ENCODE measurements around the gene GRXCR2.
"Not testable (repeated sequence)": the region's sequence is repeated elsewhere in the genome, so short reads cannot be mapped to it uniquely, and the experiment has no call there.

GRXCR2 gene

DNA sequence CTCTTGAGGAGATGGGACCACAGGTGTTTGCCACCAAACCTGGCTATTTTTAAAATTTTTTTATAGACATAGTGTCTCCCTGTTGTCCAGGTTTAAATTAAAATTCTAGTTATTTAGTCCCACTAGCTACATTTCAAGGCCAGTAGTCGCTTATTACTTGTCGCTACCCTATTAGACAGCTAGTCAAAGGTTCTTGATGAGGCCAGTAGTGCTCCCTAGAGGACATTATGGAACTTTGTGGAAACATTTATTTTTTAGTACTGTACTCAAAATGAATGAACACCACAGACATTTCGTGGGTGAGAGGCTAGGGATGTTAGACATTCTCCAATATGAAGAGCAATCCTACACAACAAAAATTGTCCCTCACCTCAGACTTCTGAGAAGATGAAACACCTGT lies 14.4 kb upstream of the GRXCR2 start:
- DNase-seq (ENCODE audit: low spot score): no peak

DNA sequence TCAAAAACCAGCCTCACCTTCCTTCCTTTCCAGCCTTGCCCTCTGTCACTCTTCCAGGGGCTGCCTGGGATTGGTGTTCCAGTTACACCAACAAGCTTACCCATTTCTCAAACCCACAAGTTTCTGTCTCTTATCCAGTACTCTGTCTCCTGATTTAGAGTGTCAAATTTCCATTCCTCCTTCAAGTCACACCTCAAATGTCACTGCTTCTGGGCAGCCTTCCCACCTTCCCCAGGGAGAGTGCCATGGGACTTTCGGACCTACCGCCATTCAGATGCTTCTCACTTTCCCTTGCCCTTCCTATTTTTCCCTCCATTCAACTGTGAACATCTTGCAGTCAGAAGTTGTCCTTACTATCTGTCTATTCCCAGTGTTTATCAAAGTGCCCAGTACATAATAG lies 2.0 kb upstream of the GRXCR2 start:
- no peak for DNase-seq (ENCODE audit: low spot score)

GRCh38 chr5:145872486-145872885 lies 328 bp downstream of the GRXCR2 start:
- DNase-seq (ENCODE audit: low spot score): no peak

DNA sequence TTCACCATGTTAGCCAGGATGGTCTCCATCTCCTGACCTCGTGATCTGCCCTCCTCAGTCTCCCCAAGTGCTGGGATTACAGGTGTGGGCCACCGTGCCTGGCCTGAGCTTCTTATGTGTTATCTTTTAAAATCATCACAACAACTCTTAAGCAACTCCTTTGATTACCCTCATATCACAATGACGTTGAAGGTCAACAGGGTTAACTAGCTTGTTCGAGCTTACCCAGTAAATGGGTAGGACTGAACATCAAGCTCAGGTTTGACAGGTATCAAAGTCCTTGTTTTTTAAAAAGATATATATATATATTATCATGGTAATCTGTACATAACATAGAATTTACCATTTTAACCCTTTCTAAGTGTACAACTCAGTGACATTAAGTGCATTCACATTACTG lies 3.1 kb downstream of the GRXCR2 start:
- no peak for DNase-seq (ENCODE audit: low spot score)

GRCh38 chr5:145867806-145868205 lies 5.0 kb downstream of the GRXCR2 start:
- no peak for DNase-seq (ENCODE audit: low spot score)

DNA sequence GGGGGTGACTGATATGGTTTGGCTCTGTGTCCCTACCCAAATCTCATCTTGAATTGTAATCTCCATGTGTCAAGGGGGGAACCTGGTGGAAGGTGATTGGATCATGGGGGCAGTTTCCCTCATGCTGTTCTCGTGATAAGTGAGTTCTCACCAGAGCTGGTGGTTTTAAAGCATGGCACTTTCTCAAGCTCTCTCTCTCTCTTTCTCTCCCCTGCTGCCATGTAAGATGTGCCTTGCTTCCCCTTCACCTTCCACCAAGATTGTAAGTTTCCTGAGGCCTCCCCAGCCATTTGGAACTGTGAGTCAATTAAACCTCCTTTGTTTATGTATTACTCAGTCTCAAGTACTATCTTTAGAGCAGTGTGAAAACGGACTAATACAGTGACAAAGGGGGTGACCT lies 8.4 kb downstream of the GRXCR2 start:
- not testable (repeated sequence) for DNase-seq (ENCODE audit: low spot score)

DNA sequence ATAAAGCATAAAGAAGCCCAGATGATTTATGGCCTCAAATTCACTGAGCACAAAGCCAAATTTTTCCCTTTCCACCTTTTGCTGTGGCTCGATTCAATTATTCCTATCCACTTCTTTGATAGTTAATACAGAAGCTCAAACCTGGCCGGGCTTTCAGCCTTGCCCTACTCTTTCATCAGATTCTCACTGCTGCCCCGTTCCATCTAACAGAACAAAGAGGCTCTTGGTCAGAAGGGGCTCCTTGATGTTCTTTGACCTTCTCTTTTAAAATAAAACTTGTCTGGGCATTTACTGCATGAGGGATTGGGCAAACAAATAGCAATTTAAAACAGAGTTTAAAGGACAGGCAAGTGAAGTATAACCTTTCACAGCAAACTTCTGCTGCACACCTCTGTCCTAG lies 9.8 kb downstream of the GRXCR2 start:
- DNase-seq (ENCODE audit: low spot score): no peak

GRCh38 chr5:145859897-145860296 lies 12.9 kb downstream of the GRXCR2 start:
- no peak for DNase-seq (ENCODE audit: low spot score)

GRCh38 chr5:145859453-145859852 lies 13.4 kb downstream of the GRXCR2 start:
- no peak for DNase-seq (ENCODE audit: low spot score)

- no peak for DNase-seq (ENCODE audit: low spot score)
Observed at GRCh38 chr5:145858959-145859358, 13.9 kb downstream of the GRXCR2 start.

DNA sequence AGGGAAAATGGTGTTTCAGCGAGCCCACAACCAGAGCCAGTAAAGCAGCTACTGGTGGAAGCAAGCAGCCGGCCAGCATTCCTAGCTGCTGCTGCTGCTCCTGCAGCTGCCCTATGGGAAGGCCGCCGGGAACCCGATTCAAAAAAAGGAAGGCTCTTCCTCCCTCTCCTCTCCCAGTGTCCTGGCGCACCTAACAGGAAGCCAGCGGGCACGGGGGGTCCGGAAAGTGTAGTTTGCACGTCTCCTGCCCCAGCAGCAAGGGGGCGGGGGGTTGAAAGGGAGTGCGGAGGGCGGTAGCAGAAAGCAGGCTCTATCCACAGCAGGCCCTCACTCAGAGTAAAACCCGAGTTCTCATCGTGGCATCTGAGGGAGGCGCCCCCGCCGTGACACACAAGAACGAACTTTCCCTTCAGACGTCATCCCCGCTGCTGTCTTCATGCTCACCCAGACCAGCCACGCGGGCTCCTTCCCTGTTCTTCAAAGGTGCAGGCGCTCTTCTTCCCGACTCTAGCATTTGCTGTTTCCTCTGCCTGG lies 16.5 kb downstream of the GRXCR2 start:
- DNase-seq (ENCODE audit: low spot score): no peak

DNA sequence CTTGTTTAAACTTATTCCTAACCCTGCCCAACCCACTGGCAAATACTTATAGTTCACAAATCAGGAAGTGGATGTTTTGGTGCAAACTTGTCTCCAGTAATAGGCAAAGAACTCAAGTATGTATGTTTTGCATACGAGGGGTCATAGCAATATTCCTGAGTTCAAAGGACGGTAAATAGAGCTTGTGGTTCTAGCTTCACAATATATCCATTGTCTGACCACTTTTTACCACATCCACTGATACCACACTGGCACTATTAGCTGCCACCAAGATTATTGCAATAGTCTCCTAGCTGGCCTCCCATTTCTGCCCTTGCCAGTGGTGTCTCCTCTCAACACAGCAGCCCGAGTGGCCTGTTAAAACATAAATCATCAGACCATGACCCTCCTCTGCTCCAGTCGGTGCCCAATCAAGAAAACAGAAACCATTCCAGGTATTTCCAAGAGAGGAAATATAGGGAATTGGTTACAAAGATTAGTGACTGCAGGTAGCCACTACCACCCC lies 17.0 kb downstream of the GRXCR2 start:
- DNase-seq (ENCODE audit: low spot score): no peak

DNA sequence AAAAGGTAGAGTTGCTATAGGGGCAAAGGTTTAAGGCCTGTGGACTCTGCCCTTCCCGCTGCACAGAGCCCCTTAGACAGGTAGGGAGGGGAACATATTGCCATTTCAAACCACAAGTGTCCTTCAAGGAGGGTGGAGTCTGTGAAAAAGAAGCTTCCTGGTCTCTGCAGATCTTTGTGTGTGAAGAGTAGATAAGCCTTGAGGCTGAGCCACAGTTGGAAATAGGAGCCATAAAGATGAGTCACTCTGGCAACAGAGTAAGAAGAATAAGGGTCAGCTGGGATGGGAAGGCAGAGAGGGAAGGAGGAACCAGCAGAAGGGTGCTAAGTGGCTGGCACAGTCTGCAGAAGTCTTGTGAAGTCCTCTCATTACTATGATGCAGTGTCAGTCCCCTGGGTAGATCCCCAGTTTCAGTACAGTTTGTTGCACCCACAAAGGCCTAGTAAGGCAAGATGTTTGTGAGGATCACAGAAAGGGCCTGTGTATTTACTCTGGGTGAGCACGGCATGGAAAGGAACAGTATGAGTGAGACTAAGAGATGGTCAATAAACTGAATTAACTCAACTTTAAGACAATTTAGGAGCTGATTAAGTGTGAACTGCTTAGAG lies 18.1 kb downstream of the GRXCR2 start:
- DNase-seq (ENCODE audit: low spot score): no peak

GRCh38 chr5:145853781-145854376 lies 18.9 kb downstream of the GRXCR2 start:
- DNase-seq (ENCODE audit: low spot score): no peak

DNA sequence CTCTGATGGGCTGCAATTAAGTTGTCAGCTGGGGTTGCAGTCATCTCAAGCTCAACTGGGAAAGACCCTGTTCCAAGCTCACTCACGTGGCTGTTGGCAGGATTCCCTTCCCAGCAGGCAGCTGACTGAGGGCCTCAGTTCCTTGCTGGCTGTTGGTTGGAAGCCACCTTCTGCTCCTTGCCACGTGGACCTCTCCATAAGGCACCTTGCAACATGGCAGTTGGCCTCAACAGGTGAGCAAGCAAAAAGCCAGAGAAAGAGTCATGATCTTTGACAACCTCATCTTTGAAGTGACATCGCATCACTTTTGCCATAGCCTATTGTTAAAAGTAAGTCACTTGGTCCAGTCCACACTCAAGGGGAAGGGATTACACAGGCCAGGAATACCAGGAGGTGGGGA lies 19.8 kb downstream of the GRXCR2 start:
- DNase-seq (ENCODE audit: low spot score): no peak

DNA sequence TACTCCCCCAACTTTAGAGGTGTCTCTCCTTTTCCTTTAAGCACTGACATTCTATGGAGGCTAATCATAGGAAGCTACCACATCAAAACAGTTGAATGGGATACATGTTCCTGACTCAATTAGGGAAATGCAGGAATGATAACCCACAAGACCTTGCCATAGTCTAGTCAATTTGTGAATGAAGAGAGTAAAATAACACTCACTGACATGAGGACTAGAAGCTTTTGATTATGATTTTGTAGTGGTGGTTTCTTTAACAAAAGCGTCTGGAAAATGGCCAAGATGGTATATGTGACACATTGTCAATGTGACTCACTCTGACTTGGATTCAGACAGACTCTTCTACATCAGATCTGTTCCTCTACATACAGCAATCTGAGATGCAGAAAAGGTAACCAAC lies 24.0 kb downstream of the GRXCR2 start:
- no peak for DNase-seq (ENCODE audit: low spot score)

GRCh38 chr5:145847499-145848497 lies 25.0 kb downstream of the GRXCR2 start:
- no peak for DNase-seq (ENCODE audit: low spot score)

GRCh38 chr5:145846081-145846480 lies 26.7 kb downstream of the GRXCR2 start:
- no peak for DNase-seq (ENCODE audit: low spot score)

DNA sequence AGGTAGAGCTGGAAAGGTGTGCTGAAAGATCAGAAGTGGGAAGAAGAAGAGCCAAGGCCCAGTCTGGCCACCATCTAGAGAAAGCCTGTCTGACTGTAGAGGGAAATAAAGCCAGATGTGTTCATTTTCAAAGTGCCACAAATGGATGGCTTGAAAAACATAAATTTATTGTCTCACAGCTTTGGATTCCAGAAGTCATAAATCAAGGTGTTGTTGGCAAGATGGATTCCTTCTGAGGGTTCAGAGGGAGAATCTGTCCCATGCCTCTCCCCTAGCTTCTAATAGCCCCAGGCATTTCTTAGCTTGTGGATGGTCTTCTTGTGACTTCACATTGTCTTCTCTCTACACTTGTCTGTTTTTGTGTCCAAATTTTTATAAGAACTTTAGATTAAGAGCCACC lies 31.5 kb downstream of the GRXCR2 start:
- DNase-seq (ENCODE audit: low spot score): no peak

DNA sequence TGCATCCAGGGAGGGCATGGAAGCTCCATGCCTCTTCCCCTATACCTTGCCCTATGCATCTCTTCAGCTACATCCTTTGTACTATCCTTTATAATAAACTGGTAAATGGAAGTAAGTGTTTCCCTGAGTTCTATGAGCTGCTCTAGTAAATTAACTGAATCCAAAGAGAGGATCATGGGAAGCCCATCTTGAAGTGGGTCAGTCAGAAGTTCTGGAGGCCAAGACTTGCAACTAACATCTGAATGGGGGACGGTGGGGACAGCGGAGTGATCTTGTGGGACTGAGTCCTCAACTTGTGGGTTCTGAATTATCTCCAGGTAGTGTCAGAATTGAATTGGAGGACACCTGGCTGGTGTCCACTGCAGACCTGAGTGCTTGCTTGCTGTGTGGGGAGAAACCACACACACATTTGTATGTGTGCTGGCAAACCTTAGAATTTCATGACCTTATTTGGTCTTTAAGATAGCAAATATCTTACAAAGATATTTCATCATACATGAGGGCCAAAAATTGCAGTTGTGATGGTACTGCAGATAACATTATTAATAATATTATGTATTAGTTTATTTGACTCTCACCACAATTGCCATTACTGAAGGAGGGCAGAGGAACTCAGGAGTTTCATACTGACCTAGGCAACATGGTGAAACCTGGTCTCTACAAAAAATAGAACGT lies 32.2 kb downstream of the GRXCR2 start:
- no peak for DNase-seq (ENCODE audit: low spot score)

DNA sequence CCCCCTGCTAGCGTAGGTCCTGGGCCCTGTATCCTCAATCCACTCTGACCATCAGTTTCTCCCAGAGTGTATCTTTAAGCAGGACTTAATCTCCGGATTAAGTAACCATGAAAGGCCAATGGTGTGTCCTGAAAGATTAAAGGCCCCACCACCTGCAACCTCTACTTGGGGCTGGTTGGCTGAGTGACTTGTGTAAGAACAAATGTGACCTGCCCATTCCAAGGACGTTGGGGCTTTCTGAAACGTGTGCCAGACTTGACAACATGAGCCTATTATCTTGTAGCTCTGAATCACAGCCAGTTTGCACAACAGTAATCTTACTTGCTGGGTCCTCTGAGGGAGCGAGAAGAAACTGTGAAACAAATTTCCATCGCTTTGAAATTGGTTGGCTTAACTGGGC lies 34.5 kb downstream of the GRXCR2 start:
- no peak for DNase-seq (ENCODE audit: low spot score)

GRCh38 chr5:145836241-145836640 lies 36.6 kb downstream of the GRXCR2 start:
- DNase-seq (ENCODE audit: low spot score): not testable (repeated sequence)
